Measurements from ENCODE around the gene MLXIPL.
"Not testable (repeated sequence)": the region's sequence is repeated elsewhere in the genome, so short reads cannot be mapped to it uniquely, and the experiment has no call there.

DNA sequence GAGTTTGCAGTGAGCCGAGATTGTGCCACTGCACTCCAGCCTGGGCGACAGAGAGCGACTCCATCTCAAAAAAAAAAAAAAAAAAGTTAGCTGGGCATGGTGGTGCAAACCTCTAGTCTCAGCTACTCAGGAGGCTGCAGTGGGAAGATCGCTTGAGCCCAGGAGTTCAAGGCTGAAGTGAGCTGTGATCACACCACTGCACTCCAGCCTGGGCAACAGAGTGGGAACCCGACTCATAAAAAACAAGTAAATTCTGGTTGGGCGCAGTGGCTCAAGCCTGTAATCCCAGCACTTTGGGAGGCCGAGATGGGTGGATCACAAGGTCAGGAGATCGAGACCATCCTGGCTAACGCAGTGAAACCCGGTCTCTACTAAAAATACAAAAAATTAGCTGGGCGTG, 4.9 kb downstream of the MLXIPL start:
- TF ChIP-seq, protein P1, sequence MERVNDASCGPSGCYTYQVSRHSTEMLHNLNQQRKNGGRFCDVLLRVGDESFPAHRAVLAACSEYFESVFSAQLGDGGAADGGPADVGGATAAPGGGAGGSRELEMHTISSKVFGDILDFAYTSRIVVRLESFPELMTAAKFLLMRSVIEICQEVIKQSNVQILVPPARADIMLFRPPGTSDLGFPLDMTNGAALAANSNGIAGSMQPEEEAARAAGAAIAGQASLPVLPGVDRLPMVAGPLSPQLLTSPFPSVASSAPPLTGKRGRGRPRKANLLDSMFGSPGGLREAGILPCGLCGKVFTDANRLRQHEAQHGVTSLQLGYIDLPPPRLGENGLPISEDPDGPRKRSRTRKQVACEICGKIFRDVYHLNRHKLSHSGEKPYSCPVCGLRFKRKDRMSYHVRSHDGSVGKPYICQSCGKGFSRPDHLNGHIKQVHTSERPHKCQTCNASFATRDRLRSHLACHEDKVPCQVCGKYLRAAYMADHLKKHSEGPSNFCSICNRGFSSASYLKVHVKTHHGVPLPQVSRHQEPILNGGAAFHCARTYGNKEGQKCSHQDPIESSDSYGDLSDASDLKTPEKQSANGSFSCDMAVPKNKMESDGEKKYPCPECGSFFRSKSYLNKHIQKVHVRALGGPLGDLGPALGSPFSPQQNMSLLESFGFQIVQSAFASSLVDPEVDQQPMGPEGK (CRISPR knock-in tag; IDR thresholded peaks at IDR 0.05; ENCODE audit: borderline replicate concordance), result not testable (repeated sequence)
- TF ChIP-seq TCF4 (CRISPR knock-in tag; IDR thresholded peaks at IDR 0.05; ENCODE audit: borderline replicate concordance); ZFP3 (CRISPR knock-in tag; IDR thresholded peaks at IDR 0.05); ZFP30 (CRISPR knock-in tag; IDR thresholded peaks at IDR 0.05); PPARA (CRISPR knock-in tag; IDR thresholded peaks at IDR 0.05; ENCODE audit: borderline replicate concordance); BACH2 (CRISPR knock-in tag; IDR thresholded peaks at IDR 0.05; ENCODE audit: borderline replicate concordance); ARNTL (CRISPR knock-in tag; IDR thresholded peaks at IDR 0.05; ENCODE audit: borderline replicate concordance, low read depth); ZNF8 (CRISPR knock-in tag; IDR thresholded peaks at IDR 0.05); ZNF565 (CRISPR knock-in tag; conservative IDR thresholded peaks at IDR 0.05; ENCODE audit: low read depth); CSDC2 (CRISPR knock-in tag; IDR thresholded peaks at IDR 0.05): not testable (repeated sequence)
- TF ChIP-seq, protein P2, sequence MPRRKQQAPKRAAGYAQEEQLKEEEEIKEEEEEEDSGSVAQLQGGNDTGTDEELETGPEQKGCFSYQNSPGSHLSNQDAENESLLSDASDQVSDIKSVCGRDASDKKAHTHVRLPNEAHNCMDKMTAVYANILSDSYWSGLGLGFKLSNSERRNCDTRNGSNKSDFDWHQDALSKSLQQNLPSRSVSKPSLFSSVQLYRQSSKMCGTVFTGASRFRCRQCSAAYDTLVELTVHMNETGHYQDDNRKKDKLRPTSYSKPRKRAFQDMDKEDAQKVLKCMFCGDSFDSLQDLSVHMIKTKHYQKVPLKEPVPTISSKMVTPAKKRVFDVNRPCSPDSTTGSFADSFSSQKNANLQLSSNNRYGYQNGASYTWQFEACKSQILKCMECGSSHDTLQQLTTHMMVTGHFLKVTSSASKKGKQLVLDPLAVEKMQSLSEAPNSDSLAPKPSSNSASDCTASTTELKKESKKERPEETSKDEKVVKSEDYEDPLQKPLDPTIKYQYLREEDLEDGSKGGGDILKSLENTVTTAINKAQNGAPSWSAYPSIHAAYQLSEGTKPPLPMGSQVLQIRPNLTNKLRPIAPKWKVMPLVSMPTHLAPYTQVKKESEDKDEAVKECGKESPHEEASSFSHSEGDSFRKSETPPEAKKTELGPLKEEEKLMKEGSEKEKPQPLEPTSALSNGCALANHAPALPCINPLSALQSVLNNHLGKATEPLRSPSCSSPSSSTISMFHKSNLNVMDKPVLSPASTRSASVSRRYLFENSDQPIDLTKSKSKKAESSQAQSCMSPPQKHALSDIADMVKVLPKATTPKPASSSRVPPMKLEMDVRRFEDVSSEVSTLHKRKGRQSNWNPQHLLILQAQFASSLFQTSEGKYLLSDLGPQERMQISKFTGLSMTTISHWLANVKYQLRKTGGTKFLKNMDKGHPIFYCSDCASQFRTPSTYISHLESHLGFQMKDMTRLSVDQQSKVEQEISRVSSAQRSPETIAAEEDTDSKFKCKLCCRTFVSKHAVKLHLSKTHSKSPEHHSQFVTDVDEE (CRISPR knock-in tag; IDR thresholded peaks at IDR 0.05), result not testable (repeated sequence)
- TF ChIP-seq, protein P3, sequence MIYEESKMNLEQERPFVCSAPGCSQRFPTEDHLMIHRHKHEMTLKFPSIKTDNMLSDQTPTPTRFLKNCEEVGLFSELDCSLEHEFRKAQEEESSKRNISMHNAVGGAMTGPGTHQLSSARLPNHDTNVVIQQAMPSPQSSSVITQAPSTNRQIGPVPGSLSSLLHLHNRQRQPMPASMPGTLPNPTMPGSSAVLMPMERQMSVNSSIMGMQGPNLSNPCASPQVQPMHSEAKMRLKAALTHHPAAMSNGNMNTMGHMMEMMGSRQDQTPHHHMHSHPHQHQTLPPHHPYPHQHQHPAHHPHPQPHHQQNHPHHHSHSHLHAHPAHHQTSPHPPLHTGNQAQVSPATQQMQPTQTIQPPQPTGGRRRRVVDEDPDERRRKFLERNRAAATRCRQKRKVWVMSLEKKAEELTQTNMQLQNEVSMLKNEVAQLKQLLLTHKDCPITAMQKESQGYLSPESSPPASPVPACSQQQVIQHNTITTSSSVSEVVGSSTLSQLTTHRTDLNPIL (CRISPR knock-in tag; IDR thresholded peaks at IDR 0.05; ENCODE audit: low read depth), result not testable (repeated sequence)
- TF ChIP-seq, protein P4, sequence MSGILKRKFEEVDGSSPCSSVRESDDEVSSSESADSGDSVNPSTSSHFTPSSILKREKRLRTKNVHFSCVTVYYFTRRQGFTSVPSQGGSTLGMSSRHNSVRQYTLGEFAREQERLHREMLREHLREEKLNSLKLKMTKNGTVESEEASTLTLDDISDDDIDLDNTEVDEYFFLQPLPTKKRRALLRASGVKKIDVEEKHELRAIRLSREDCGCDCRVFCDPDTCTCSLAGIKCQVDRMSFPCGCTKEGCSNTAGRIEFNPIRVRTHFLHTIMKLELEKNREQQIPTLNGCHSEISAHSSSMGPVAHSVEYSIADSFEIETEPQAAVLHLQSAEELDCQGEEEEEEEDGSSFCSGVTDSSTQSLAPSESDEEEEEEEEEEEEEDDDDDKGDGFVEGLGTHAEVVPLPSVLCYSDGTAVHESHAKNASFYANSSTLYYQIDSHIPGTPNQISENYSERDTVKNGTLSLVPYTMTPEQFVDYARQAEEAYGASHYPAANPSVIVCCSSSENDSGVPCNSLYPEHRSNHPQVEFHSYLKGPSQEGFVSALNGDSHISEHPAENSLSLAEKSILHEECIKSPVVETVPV (CRISPR knock-in tag; IDR thresholded peaks at IDR 0.05), result not testable (repeated sequence)
